Measurements from ENCODE around the gene CHD9. TPM values are rescaled to one million over a fixed set of nuclear protein-coding genes. Genes with fewer than 3 reads are reported as not detected.

CHD9 gene
- total RNA-seq, 2 donors from 2014 or later: 16.0 to 19.5 TPM

- Mint-ChIP-seq H3K36me3 (ENCODE audit: low read depth) (no peaks in the 10 kb centered on the region), H3K4me3 (no peak overlapping the region), H3K9me3 (no peaks in the 10 kb centered on the region), H3K27me3 (no peaks in the 10 kb centered on the region), H3K27ac (no peak overlapping the region), H3K4me1 (peaks cover 5% of the 10 kb centered on the region)
- ATAC-seq (replicated peaks): peak; percentile 59
Observed at GRCh38 chr16:53090591-53091411, 36.0 kb downstream of the CHD9 start.

GRCh38 chr16:53091466-53092211 is 36.8 kb downstream of the CHD9 start:
- no peaks in the 10 kb centered on the region for H3K36me3 Mint-ChIP-seq (ENCODE audit: low read depth)
- H3K9me3 Mint-ChIP-seq: no peaks in the 10 kb centered on the region
- H3K4me3 Mint-ChIP-seq: no peak overlapping the region
- H3K27me3 Mint-ChIP-seq: no peaks in the 10 kb centered on the region
- no peak overlapping the region for H3K27ac Mint-ChIP-seq
- H3K4me1 Mint-ChIP-seq: peaks cover 5% of the 10 kb centered on the region
- ATAC-seq (replicated peaks): peak; percentile 87

GRCh38 chr16:53092284-53092683 is 37.5 kb downstream of the CHD9 start:
- Mint-ChIP-seq H3K4me3 (no peak overlapping the region), H3K9me3 (no peaks in the 10 kb centered on the region), H3K27me3 (no peaks in the 10 kb centered on the region), H3K27ac (no peak overlapping the region), H3K36me3 (ENCODE audit: low read depth) (no peaks in the 10 kb centered on the region), H3K4me1 (peaks cover 8% of the 10 kb centered on the region)
- no peak for ATAC-seq (replicated peaks)

GRCh38 chr16:53093162-53093744 is 38.5 kb downstream of the CHD9 start:
- Mint-ChIP-seq H3K4me1 (peaks cover 10% of the 10 kb centered on the region), H3K27ac (no peak overlapping the region), H3K9me3 (no peaks in the 10 kb centered on the region), H3K36me3 (ENCODE audit: low read depth) (no peaks in the 10 kb centered on the region), H3K4me3 (no peak overlapping the region), H3K27me3 (no peaks in the 10 kb centered on the region)
- ATAC-seq (replicated peaks): no peak

GRCh38 chr16:53094013-53094630 is 39.3 kb downstream of the CHD9 start:
- no peak for ATAC-seq (replicated peaks)
- Mint-ChIP-seq H3K27ac (no peak overlapping the region), H3K27me3 (no peaks in the 10 kb centered on the region), H3K4me1 (peaks cover 10% of the 10 kb centered on the region), H3K36me3 (ENCODE audit: low read depth) (no peaks in the 10 kb centered on the region), H3K9me3 (no peaks in the 10 kb centered on the region), H3K4me3 (no peak overlapping the region)

GRCh38 chr16:53097190-53097589 is 42.4 kb downstream of the CHD9 start:
- H3K27ac Mint-ChIP-seq: no peak overlapping the region
- peaks cover 5% of the 10 kb centered on the region for H3K4me1 Mint-ChIP-seq
- H3K27me3 Mint-ChIP-seq: no peaks in the 10 kb centered on the region
- no peaks in the 10 kb centered on the region for H3K9me3 Mint-ChIP-seq
- no peaks in the 10 kb centered on the region for H3K36me3 Mint-ChIP-seq (ENCODE audit: low read depth)
- ATAC-seq (replicated peaks): no peak
- H3K4me3 Mint-ChIP-seq: no peak overlapping the region

- H3K4me1 Mint-ChIP-seq: peaks cover 5% of the 10 kb centered on the region
- ATAC-seq (replicated peaks): peak; percentile 55
- peak overlapping the region; percentile 79 for H3K4me3 Mint-ChIP-seq
- H3K27ac Mint-ChIP-seq: peak overlapping the region; percentile 68
- H3K9me3 Mint-ChIP-seq: no peaks in the 10 kb centered on the region
- no peaks in the 10 kb centered on the region for H3K27me3 Mint-ChIP-seq
- no peaks in the 10 kb centered on the region for H3K36me3 Mint-ChIP-seq (ENCODE audit: low read depth)
Observed at GRCh38 chr16:53098526-53099317, 43.9 kb downstream of the CHD9 start.

- peaks cover 5% of the 10 kb centered on the region for H3K4me1 Mint-ChIP-seq
- H3K27ac Mint-ChIP-seq: peak overlapping the region; percentile 68
- no peaks in the 10 kb centered on the region for H3K9me3 Mint-ChIP-seq
- no peaks in the 10 kb centered on the region for H3K36me3 Mint-ChIP-seq (ENCODE audit: low read depth)
- ATAC-seq (replicated peaks): peak; percentile 84
- no peaks in the 10 kb centered on the region for H3K27me3 Mint-ChIP-seq
- H3K4me3 Mint-ChIP-seq: peak overlapping the region; percentile 79
Observed at GRCh38 chr16:53099318-53100130, 44.7 kb downstream of the CHD9 start.

- peaks cover 5% of the 10 kb centered on the region for H3K4me1 Mint-ChIP-seq
- H3K36me3 Mint-ChIP-seq (ENCODE audit: low read depth): no peaks in the 10 kb centered on the region
- no peak overlapping the region for H3K27ac Mint-ChIP-seq
- no peak for ATAC-seq (replicated peaks)
- H3K27me3 Mint-ChIP-seq: no peaks in the 10 kb centered on the region
- no peaks in the 10 kb centered on the region for H3K9me3 Mint-ChIP-seq
- H3K4me3 Mint-ChIP-seq: peak overlapping the region; percentile 79
Observed at GRCh38 chr16:53100131-53100748, 45.4 kb downstream of the CHD9 start.

- Mint-ChIP-seq H3K27ac (no peak overlapping the region), H3K9me3 (no peaks in the 10 kb centered on the region), H3K36me3 (ENCODE audit: low read depth) (no peaks in the 10 kb centered on the region), H3K27me3 (no peaks in the 10 kb centered on the region), H3K4me1 (peaks cover 5% of the 10 kb centered on the region), H3K4me3 (peak overlapping the region; percentile 79)
- ATAC-seq (replicated peaks): no peak
Observed at GRCh38 chr16:53100889-53101288, 46.1 kb downstream of the CHD9 start.

GRCh38 chr16:53103811-53104210 is 49.0 kb downstream of the CHD9 start:
- Mint-ChIP-seq H3K9me3 (no peaks in the 10 kb centered on the region), H3K4me1 (no peaks in the 10 kb centered on the region), H3K27ac (no peak overlapping the region), H3K36me3 (ENCODE audit: low read depth) (no peaks in the 10 kb centered on the region), H3K27me3 (no peaks in the 10 kb centered on the region), H3K4me3 (no peak overlapping the region)
- ATAC-seq (replicated peaks): no peak

GRCh38 chr16:53105565-53105964 is 50.8 kb downstream of the CHD9 start:
- Mint-ChIP-seq H3K9me3 (no peaks in the 10 kb centered on the region), H3K4me1 (no peaks in the 10 kb centered on the region), H3K36me3 (ENCODE audit: low read depth) (no peaks in the 10 kb centered on the region), H3K27me3 (no peaks in the 10 kb centered on the region), H3K4me3 (no peak overlapping the region), H3K27ac (no peak overlapping the region)
- no peak for ATAC-seq (replicated peaks)

Data from activated T-helper 17 cell treated with anti-CD3 and anti-CD28 coated beads, Interleukin-2, amount 50 U/mL, for 72 hours (primary cell).